Kidney epithelial cell (primary cell): ENCODE data around the gene ABHD12. TPM values are rescaled to one million over a fixed set of nuclear protein-coding genes. Genes with fewer than 3 reads are reported as not detected.

ENCODE experiments used
- DNase-seq: peaks from one replicate; pipeline ENCODE4 v3.0.0-alpha.2; 2010; ENCODE audit warnings: low read depth
- H3K27me3 ChIP-seq: 2 replicates; pipeline ENCODE4 v1.6.0; 2011; ENCODE audit warnings: low read length; ENCODE audit not compliant: control insufficient read depth, insufficient read depth
- H3K36me3 ChIP-seq: 2 replicates; pipeline ENCODE4 v1.5.1; 2011; ENCODE audit warnings: low read length; ENCODE audit not compliant: control insufficient read depth, insufficient read depth
- H3K4me3 ChIP-seq: 2 replicates; pipeline ENCODE4 v1.5.1; 2011; ENCODE audit warnings: low read depth, mild to moderate bottlenecking, control low read depth, low read length
- total RNA-seq: library from RNA; depleted of rRNA; stranded (reverse); fragments of >200 nt; gene quantifications from 2 replicates; pipeline ENCODE4 v1.2.3, GENCODE V29; 2015
- TF ChIP-seq, protein P1 (sequence below): IDR thresholded peaks from 2 replicates; pipeline ENCODE4 v1.5.1; 2011; ENCODE audit warnings: mild to moderate bottlenecking, moderate library complexity, low read length, control low read depth, inconsistent platforms; ENCODE audit not compliant: insufficient read depth, poor library complexity, severe bottlenecking

Gene ABHD12
- total RNA-seq, 1 donor from 2014 or later: 75.1 TPM

DNA sequence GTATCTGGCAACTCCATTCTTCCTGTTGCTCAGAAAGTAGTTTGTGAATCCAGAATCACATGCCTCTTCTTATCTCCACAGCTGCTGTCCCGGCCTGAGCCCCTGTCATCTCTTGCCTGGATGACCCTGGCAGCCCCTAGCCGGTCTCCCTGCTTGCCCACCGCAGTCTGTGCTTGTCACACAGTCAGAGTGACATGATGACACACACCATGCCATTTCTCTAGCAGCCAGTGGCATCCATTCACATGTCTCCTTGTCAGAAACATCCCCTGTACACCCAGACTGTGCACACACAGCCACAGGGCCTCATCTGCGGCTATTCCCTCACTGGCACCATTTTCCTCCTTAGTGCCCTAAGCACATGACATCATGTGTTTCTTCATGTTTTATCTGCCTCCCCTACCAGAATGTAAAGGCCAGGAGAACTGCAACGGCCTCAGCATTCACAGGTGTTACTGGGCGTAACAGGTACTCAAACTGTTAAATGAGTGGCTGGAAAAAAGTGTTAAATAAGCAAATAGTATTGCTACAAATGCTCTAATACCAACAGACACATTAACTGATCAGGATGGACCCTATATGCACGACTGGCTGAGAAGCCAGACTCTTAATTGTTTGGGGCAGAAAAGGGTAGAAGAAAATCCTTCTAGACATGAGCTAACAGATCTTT lies 9.6 kb downstream of the ABHD12 start:
- DNase-seq: no peak
- H3K27me3 ChIP-seq: no peaks in the 10 kb centered on the region
- no peak overlapping the region for H3K4me3 ChIP-seq
- TF ChIP-seq, protein P1, sequence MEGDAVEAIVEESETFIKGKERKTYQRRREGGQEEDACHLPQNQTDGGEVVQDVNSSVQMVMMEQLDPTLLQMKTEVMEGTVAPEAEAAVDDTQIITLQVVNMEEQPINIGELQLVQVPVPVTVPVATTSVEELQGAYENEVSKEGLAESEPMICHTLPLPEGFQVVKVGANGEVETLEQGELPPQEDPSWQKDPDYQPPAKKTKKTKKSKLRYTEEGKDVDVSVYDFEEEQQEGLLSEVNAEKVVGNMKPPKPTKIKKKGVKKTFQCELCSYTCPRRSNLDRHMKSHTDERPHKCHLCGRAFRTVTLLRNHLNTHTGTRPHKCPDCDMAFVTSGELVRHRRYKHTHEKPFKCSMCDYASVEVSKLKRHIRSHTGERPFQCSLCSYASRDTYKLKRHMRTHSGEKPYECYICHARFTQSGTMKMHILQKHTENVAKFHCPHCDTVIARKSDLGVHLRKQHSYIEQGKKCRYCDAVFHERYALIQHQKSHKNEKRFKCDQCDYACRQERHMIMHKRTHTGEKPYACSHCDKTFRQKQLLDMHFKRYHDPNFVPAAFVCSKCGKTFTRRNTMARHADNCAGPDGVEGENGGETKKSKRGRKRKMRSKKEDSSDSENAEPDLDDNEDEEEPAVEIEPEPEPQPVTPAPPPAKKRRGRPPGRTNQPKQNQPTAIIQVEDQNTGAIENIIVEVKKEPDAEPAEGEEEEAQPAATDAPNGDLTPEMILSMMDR: no peak
- no peaks in the 10 kb centered on the region for H3K36me3 ChIP-seq

DNA sequence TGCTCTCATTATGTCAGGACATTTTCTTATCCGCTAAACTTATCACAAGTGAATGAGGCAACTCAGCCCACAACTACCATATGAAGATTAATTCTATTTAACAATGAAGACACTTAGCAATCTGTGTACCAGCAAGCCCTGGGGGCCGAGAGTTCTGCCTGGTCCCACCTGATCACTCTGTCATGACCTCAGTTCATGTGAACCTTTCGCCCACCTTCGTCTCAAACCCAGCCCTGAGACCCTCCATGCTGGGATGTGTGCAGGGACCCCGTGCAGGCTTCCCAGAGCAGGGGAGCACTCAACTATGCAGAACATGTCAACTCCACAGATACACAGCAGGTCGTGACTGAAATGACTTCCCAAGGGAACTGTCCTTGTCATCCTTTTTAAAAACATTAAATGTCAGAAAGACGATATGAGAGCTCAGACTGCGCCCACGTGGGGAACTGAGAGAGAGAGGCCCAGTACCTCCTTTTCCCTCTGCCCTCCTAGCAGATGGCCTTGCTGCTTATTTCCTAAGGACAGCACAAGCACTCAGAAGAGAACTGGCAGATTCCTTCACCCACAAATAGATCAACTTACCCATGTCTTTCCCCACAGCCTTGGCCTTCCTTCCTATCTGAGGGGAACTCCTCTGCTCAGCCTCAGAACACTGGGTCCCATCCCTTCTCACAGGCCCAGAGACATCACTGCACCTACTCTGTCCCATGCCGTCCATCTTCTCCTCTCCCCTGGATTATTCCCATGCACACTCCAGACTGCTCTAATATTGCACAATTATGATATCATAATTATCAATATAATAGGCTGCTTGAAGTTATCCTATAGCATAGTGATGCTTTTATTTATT lies 11.5 kb downstream of the ABHD12 start:
- Histone ChIP-seq H3K27me3 (no peaks in the 10 kb centered on the region), H3K4me3 (no peak overlapping the region), H3K36me3 (no peaks in the 10 kb centered on the region)
- TF ChIP-seq, protein P1: no peak
- DNase-seq: no peak

DNA sequence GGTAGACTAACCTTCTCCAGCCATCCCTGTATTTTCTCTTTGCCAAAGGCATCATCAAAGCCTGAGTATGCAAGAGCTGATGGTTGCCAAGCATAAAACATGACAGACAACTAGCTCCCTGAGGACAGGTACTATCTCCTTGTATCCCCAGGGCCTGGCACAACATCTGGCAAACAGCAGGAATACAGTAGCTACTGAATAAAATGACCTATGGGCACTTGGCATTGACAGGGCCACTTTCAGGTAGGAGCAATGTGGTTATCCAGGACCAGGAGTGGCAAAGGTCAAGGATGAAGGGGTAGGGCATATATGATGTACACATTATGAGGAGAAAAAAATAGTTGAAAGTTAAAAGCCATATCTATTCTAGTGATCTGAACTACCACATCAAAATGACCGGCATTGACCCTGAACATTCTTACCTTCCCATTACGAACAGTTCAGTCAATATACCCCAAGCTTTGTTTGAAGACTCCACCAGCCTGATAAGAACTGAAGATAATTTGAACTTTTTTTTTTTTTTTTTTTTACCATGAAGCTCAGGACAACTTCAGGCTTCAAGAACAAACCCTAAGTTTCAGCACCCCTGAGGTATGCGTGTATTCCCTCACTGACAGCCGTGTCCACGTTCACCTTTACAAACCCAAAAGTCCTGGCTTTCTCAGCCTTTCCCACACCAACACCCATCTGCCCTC lies 12.3 kb downstream of the ABHD12 start:
- Histone ChIP-seq H3K27me3 (no peaks in the 10 kb centered on the region), H3K4me3 (no peak overlapping the region), H3K36me3 (no peaks in the 10 kb centered on the region)
- DNase-seq: no peak
- TF ChIP-seq, protein P1: no peak

GRCh38 chr20:25376886-25377285 lies 13.7 kb downstream of the ABHD12 start:
- no peaks in the 10 kb centered on the region for H3K36me3 ChIP-seq
- H3K27me3 ChIP-seq: no peaks in the 10 kb centered on the region
- no peak overlapping the region for H3K4me3 ChIP-seq
- TF ChIP-seq, protein P1: no peak
- no peak for DNase-seq

GRCh38 chr20:25376236-25376635 lies 14.4 kb downstream of the ABHD12 start:
- Histone ChIP-seq H3K4me3 (no peak overlapping the region), H3K27me3 (no peaks in the 10 kb centered on the region), H3K36me3 (no peaks in the 10 kb centered on the region)
- DNase-seq: no peak
- TF ChIP-seq, protein P1: no peak
